GM12892 (cell line): Measurements from ENCODE around the gene SIRT3.
"Not testable (repeated sequence)": the region's sequence is repeated elsewhere in the genome, so short reads cannot be mapped to it uniquely, and the experiment has no call there.

Experiments
- DNase-seq: peaks from one replicate; pipeline ENCODE4 v3.0.0; 2011; ENCODE audit not compliant: insufficient read length
- FAIRE-seq: peaks from 2 replicates; lab custom pipeline; 2011; peaks lifted over from hg19 to GRCh38; lab: Jason Lieb, UNC
- POLR2A ChIP-seq: IDR thresholded peaks from 2 replicates; pipeline ENCODE4 v1.6.1; 2011; ENCODE audit warnings: low read depth, low read length, control low read depth
- POLR2AphosphoS5 ChIP-seq: IDR thresholded peaks from 2 replicates; pipeline ENCODE4 v1.6.1; 2011; ENCODE audit warnings: low read depth, low read length, control low read depth
- TAF1 ChIP-seq: IDR thresholded peaks from 2 replicates; pipeline ENCODE4 v1.6.1; 2011; ENCODE audit warnings: low read depth, mild to moderate bottlenecking, control low read depth, low read length, borderline replicate concordance

SIRT3 gene

DNA sequence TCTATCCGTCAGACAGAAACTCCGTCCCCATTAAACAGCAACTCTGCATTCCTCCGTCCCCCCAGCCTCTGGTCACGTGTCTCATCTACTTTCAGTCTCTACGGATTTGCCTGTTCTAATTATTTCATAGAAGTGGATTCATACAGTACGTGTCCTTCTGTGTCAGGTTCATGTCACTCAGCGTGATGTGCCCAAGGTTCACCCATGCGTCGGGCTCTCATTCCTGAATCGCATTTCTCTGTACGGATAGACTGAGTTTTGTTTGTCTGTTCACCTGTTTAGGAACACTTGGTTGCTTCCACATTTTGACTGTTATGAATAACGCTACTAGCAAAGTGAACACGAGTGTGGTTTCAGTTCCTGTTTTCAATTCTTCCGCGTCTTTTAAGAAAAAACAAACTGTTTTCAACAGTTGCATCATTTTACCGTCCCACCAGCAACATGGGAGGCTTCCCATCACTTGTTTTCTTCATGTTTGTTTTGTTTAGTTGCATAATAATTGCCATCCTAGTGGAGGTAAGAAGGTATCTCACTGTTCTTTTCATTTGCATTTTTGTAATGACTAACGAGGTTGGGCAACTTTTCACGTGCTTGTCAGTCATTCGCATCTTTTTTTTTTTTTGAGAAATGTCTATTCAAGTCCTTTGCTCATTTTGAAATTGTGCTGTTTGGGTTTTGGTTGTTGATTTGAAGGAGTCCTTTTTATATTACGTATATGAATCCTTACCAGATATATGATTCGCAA lies 33.2 kb upstream of the SIRT3 start:
- FAIRE-seq, result peak; percentile 97
- TF ChIP-seq POLR2AphosphoS5 (peak; percentile 46; the same call in 1 of the 2 replicates), POLR2A (no peak), TAF1 (no peak)
- no peak for DNase-seq

DNA sequence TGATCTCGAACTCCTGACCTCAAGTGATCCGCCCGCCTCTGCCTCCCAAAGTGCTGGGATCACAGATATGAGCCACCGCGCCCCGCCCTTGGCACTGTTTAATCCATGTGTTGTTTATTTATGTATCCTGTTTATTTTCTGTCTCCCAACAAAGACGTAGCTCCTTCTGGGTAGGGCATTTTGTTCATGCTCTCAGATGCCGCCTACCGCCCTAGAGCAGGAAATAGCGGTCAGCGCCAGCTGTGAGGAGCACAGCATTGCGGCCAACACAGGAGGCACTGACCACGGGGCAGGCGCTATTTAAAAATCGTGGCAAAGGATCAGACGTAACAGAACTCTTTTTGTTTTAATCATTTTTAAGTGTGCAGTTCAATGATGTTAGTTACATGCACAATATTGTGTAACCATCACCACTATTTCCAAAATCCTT lies 32.6 kb upstream of the SIRT3 start:
- not testable (repeated sequence) for DNase-seq, FAIRE-seq
- 0 out of 2 replicates have a peak, but pooled peaks have one; percentile 5 for TF ChIP-seq TAF1

DNA sequence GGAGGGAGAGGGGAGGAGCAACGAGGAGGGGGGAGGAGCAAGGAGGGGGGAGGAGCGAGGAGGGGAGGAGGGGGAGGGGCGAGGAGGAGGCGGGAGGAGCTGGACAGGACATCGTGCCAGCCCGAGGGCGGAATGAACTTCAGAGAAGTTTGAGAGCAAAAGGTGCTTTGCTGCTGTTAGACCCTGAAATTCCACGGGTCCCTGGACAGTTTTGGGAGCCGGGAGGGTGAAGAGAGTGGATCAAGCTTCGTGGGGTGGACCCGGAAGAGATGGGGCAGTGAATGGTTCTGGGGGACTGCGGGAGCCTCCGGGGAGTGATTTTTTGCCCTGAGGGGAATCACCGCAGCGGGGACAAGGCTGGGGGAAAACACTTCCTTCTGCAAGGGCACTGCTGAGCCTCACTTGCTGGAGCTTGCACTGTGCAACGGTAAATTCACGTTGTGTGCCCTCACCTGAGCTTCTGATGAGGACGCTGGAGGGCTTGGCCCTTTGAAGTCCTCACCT lies 31.4 kb upstream of the SIRT3 start:
- FAIRE-seq (no peak), DNase-seq (no peak)
- TF ChIP-seq POLR2A (0 out of 2 replicates have a peak, but pooled peaks have one; percentile 37), TAF1 (no peak), POLR2AphosphoS5 (peak; percentile 74; the same call in 1 of the 2 replicates)

DNA sequence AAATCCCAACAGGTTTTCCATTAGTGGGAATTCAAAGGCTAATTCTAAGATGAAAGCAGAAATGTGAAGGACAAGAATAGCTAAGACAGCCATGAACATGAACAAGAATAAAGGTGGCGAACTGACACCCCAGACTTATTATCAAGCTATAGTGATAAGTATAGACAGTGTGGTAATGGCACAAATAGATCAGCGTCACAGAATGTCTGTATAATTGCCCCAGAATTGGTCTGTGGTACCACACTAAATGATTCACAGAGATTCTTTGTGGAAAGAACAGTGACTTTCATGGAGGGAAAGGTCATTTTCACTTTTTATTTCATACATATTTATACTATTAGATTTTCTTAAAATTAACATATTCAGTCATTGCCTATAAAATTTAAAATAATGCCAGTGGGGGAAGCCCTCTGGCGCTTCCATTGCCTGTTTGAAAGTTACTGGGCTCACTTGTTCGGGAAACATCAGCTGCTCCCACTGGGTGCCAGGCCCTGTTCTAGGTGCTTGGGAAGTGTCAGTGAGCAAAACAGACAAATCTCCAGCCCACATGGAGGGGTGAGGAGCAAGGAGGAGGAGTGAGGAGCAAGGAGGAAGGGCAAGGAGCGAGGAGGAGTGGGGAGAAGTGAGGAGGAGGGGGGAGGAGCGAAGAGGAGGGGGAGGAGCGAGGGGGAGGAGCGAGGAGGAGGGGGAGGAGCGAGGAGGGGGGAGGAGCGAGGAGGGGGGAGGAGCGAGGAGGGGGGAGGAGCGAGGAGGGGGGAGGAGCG lies 30.7 kb upstream of the SIRT3 start:
- TF ChIP-seq POLR2AphosphoS5 (no peak), TAF1 (no peak), POLR2A (no peak)
- DNase-seq (no peak), FAIRE-seq (peak; percentile 77)

DNA sequence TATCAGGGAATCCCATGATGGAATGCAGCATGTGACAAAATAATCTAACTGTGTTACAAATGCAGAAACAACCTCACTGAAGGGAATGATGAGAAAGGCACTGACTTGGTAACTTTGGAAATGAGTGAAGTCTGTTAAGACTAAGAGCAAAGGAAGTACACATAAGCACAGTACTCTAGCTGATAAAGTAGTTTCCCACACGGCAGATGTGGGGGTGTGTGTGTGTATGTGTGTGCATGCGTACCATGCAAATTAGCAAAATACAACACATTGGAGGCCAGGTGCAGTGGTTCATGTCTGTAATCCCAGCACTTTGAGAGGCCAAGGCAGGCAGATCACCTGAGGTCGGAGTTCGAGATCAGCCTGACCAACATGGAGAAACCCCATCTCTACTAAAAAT lies 25.5 kb upstream of the SIRT3 start:
- FAIRE-seq, result peak; percentile 9
- no peak for DNase-seq
- TF ChIP-seq POLR2A (no peak), TAF1 (no peak), POLR2AphosphoS5 (no peak)

DNA sequence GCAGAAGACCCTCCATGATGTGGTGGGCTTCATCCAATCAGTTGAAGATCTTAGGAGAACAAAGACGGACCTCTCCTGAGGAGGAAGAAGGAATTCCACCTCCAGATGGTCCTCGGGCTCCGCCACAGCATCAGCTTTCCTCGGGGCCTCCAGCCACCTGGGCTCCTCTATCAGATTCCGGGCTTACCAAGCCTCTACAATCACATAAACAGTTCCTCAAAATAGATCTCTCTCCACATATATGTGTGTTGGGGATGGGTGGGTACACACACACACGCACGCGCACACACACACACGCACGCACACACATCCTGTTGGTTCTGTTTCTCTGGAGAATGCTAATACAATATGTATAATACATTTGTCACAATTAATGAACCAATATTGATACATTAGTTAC lies 23.3 kb upstream of the SIRT3 start:
- no peak for DNase-seq
- no peak for FAIRE-seq
- no peak for TF ChIP-seq POLR2A
- no peak for TF ChIP-seq TAF1
- no peak for TF ChIP-seq POLR2AphosphoS5

DNA sequence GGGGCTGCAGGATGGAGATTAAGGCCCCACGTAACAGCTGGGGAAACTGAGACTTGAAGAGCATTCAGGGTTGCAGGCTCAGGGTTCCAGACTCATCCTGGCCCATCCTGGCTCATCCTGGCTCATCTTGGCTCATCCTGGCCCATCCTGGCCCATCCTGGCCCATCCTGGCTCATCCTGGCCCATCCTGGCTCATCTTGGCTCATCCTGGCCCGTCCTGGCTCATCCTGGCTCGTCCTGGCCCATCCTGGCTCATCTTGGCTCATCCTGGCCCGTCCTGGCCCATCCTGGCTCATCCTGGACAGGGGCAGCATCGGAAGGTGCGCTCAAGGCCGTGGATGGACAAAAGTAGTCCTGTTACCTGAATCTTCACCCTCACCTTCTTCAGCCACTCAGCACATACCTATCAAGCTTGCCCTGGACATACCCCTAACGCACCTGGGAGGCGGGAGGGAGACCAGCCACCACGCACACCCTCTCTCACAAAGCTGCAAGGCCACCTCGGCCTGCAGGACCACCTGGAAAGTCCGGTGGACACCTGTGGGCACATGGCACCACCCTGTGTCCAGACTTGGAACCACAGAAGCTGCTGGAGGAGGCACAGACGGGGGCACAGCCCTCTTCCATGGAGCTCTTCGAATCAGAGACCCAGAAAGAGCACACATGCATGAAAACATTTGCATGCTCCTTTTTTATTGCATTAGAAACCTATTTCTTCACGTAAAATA lies 21.8 kb upstream of the SIRT3 start:
- no peak for TF ChIP-seq TAF1
- no peak for TF ChIP-seq POLR2A
- TF ChIP-seq POLR2AphosphoS5, result no peak
- FAIRE-seq (no peak), DNase-seq (no peak)

DNA sequence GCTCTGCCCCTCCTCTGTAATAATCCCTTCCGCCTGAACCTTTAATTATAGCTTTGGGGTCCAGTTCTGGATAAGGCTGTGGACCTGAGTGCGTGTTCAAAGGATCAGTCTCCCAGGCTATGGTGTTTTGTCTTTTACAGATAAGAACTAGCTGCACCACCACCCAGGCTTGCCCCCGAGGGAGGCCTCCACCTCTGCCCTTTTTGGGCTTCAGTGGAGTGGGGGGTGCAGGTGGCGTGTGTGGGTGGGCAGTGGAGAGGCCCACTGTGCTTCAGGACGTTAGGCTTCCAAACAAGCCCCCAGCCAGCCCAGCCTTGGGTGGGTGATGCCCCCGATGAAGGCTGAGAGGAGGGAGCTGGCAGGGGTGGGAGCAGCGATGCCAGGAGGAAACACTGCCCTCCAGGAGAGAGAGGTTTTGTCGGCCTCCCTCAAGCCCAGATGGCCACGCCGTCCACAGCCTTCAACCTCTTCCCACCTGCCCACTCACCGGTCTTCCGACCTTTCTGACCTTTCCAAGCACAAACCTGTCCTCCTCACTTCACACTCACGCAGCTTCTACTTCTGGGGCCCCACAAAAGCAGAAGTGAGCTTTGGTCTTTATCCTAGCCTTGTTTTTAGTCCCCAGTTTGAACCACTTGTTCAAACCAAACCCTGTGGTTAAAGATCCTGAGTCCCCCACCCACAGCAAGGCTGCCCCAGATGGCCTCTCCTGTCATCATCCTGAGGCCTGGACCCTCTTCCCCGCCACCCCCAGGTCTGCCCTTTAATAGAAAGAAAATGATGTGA lies 21.0 kb upstream of the SIRT3 start:
- peak; percentile 91 for FAIRE-seq
- TF ChIP-seq POLR2AphosphoS5 (no peak), POLR2A (no peak)
- DNase-seq, result no peak

DNA sequence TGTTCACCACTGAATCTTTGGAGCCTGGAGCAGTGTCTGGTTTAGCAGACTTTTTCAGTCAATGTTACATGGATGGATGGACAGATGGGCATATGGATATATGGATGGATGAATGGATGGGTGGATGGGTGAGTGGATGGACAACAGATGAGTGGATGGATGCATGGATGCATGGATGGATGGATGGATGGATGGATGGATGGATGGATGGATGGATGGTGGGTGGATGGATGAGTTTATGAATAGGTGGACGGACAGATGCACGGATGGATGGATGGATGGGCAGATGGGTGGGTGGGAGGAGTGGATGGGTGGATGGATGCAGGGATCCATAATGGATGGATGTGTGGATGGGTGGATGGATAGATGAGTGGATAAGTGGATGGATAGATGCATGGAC lies 19.7 kb upstream of the SIRT3 start:
- peak; percentile 14 for FAIRE-seq
- no peak for DNase-seq
- TF ChIP-seq POLR2AphosphoS5 (no peak), TAF1 (no peak), POLR2A (no peak)

DNA sequence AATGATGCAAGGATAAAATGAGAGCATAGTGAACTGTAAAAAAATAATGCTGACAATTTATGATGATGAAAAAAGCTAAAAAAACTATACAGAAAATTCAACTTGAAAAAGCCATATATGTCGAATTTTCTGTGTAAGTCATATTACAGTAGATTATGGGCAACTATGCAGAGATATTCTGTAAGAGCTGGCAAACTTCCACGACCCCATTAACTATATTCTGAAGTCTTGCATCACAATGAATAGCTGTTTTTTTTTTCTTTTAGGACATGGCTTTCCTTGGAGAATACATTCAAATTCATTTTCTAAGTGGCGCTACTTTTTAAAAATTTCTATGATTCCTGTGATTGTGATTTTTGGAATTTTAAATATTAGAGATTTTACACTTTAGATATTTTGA lies 19.0 kb upstream of the SIRT3 start:
- DNase-seq, result no peak
- TF ChIP-seq POLR2A (no peak), POLR2AphosphoS5 (no peak), TAF1 (no peak)
- FAIRE-seq, result no peak
